Measurements from ENCODE around the gene IFNLR1.

DNA sequence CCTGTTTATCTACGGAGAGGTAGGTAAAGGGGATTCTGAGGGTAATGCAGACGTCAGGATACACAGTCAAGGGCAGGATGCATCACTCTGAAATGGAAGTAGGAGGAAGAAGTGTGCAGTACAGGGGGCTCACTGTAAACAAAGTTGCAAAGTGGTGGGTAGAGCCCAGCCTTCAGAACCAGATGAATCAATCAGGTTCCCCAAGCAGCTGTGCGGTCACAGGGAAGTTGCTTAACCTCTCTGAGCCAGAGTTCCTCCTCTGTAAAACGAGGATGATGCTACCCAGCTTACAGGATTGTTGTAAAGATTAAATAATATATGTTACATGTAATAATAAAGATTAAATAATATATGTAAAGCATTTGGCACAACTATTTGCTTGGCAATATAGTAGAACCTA lies 61.6 kb downstream of the IFNLR1 start:
- TF ChIP-seq, protein P1, sequence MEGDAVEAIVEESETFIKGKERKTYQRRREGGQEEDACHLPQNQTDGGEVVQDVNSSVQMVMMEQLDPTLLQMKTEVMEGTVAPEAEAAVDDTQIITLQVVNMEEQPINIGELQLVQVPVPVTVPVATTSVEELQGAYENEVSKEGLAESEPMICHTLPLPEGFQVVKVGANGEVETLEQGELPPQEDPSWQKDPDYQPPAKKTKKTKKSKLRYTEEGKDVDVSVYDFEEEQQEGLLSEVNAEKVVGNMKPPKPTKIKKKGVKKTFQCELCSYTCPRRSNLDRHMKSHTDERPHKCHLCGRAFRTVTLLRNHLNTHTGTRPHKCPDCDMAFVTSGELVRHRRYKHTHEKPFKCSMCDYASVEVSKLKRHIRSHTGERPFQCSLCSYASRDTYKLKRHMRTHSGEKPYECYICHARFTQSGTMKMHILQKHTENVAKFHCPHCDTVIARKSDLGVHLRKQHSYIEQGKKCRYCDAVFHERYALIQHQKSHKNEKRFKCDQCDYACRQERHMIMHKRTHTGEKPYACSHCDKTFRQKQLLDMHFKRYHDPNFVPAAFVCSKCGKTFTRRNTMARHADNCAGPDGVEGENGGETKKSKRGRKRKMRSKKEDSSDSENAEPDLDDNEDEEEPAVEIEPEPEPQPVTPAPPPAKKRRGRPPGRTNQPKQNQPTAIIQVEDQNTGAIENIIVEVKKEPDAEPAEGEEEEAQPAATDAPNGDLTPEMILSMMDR (IDR thresholded peaks at IDR 0.05), result no peak
- no peak for TF ChIP-seq POLR2A (IDR thresholded peaks at IDR 0.05)
- TF ChIP-seq POLR2AphosphoS5 (IDR thresholded peaks at IDR 0.05), result no peak
- no peak for TF ChIP-seq EP300 (IDR thresholded peaks at IDR 0.05; ENCODE audit: low read depth)

All from transverse colon (tissue), 4 donors.